ENCODE data around the gene MPHOSPH6. TPM values are rescaled to one million over a fixed set of nuclear protein-coding genes. Genes with fewer than 3 reads are reported as not detected.

The MPHOSPH6 gene
- total and polyA plus RNA-seq, 2 of the 13 experiments (the other 11 are each of a cell fraction or from before 2014, with no cell fraction given) = 28.4 to 76.4 TPM

DNA sequence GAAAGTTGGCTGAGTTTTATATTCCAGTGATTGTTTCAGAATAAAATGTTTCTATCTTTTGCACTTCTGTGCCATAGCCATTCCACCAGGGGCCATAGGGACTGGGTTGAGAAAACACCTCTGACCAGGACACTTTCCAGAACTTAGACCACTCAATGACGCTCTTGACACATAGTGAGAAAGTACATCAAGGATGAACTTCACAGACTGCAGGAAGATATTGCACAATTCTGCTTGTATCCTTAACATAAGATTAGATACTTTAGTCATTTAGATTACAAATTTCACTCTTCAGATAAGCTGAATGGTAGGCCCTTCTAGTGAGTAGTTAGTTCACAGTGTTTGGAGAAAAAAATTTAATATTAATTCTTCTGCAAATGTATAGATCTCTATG is 13.0 kb upstream of the MPHOSPH6 start:
- WGBS (ENCODE audit: low lambda C conversion rate) = 7% methylated on average over 1 of the region's 1 CpG
- Histone ChIP-seq H3K27ac (ENCODE audit: extremely low read length, insufficient read depth, low read length) (no peak overlapping the region), H3K9ac (ENCODE audit: insufficient read depth, low read depth, low read length) (no peak overlapping the region), H3K4me2 (ENCODE audit: low read depth, low read length) (no peak overlapping the region), H3K36me3 (replicated peaks in 1 of 2; ENCODE audit: control insufficient read depth in 1 of 2, insufficient read depth in 2 of 2, low read length in 2 of 2) (no peaks in the 10 kb centered on the region), H3K27me3 (ENCODE audit: control insufficient read depth in 1 of 2, insufficient read depth in 2 of 2, low read length in 2 of 2) (peaks cover 0 to 16% of the 10 kb centered on the region in 2 experiments; a peak in 3 of 5 replicates), H3K79me2 (ENCODE audit: insufficient read depth, low read length) (no peaks in the 10 kb centered on the region), H4K20me1 (ENCODE audit: insufficient read depth, low read length) (no peaks in the 10 kb centered on the region), H3K4me3 (replicated peaks in 1 of 3; ENCODE audit: insufficient read depth in 1 of 3, low read depth in 2 of 3, low read length in 3 of 3) (no peak overlapping the region), H3K9me3 (ENCODE audit: low read length) (no peaks in the 10 kb centered on the region), H3K4me1 (ENCODE audit: insufficient read depth, low read length) (no peaks in the 10 kb centered on the region), H2AFZ (ENCODE audit: low read length) (no peak overlapping the region)
- POLR2A ChIA-PET = interaction anchor here (1.2 kb wide), 1 partner anchor 14 kb away, joined by 3 read pairs; no protein-coding TSS in a partner anchor
- no peak for ATAC-seq
- BruUV-seq (replicated peaks) = no TSS peak
- no peak for FAIRE-seq
- TF ChIP-seq KMT2A (CRISPR knock-in tag; IDR thresholded peaks at IDR 0.05) (no peak), CEBPB (IDR thresholded peaks at IDR 0.05; ENCODE audit: borderline replicate concordance, low read depth, low read length) (peak; percentile 79), SMC3 (IDR thresholded peaks at IDR 0.05; ENCODE audit: low read length) (no peak)
- TF ChIP-seq, protein P1, sequence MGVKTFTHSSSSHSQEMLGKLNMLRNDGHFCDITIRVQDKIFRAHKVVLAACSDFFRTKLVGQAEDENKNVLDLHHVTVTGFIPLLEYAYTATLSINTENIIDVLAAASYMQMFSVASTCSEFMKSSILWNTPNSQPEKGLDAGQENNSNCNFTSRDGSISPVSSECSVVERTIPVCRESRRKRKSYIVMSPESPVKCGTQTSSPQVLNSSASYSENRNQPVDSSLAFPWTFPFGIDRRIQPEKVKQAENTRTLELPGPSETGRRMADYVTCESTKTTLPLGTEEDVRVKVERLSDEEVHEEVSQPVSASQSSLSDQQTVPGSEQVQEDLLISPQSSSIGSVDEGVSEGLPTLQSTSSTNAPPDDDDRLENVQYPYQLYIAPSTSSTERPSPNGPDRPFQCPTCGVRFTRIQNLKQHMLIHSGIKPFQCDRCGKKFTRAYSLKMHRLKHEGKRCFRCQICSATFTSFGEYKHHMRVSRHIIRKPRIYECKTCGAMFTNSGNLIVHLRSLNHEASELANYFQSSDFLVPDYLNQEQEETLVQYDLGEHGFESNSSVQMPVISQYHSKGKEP (CRISPR knock-in tag; IDR thresholded peaks at IDR 0.05) = no peak
- DNase-seq (ENCODE audit: low spot score) = no peak
- CTCF ChIA-PET (ENCODE audit: low intra/inter-chr PET ratio, low total read pairs) = no interaction called here
- in situ Hi-C loops (cut with HindIII; ENCODE audit: extremely low pct_ligation_motif_present, low pct_unique_long_range_greater_than_20kb) = no loop called here
- intact Hi-C loops (cut with micrococcal nuclease; ENCODE audit: unreplicated experiment) = no loop called here

DNA sequence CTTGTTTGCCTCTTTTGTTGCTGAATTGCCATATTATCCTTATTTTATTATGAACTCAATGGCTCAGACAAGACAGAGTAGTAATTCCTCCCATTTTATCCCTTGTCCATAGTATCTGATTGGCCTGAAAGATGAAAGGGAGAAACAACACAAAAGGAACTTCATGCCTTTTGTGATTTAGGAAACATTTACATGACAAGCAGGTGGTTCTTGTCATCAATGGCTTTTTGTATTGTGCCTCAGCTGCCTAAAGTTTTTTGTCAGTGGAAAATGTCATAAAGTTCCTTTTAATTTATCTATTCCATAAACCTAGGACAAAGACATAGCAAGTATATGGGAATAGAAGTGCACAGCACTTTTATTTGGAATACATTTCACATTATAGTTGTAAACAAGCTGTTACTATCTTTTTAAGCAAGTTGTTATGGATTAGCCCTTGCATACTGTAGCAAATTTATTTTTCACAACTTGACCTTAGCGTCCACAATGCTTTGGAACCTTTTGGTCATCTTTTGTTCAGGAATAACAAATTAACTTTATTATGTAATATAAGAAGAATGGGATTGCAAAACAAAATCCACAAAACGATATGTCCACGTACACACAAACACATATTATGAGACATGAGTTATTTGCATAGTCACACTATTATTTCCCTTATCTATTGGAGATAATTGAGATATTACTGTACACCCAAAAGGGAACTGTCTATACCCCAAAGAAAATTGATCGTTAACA is 12.4 kb upstream of the MPHOSPH6 start:
- no peak for DNase-seq (ENCODE audit: low spot score)
- in situ Hi-C loops (cut with HindIII; ENCODE audit: extremely low pct_ligation_motif_present, low pct_unique_long_range_greater_than_20kb) (no loop called here), intact Hi-C loops (cut with micrococcal nuclease; ENCODE audit: unreplicated experiment) (no loop called here)
- H3K9me3 ChIP-seq (ENCODE audit: low read length) = no peaks in the 10 kb centered on the region
- no peaks in the 10 kb centered on the region for H4K20me1 ChIP-seq (ENCODE audit: insufficient read depth, low read length)
- no peak overlapping the region for H3K4me2 ChIP-seq (ENCODE audit: low read depth, low read length)
- POLR2A ChIA-PET = no interaction called here
- no TSS peak for BruUV-seq (replicated peaks)
- CTCF ChIA-PET (ENCODE audit: low intra/inter-chr PET ratio, low total read pairs) = no interaction called here
- H3K9ac ChIP-seq (ENCODE audit: insufficient read depth, low read depth, low read length) = no peak overlapping the region
- TF ChIP-seq, protein P2, sequence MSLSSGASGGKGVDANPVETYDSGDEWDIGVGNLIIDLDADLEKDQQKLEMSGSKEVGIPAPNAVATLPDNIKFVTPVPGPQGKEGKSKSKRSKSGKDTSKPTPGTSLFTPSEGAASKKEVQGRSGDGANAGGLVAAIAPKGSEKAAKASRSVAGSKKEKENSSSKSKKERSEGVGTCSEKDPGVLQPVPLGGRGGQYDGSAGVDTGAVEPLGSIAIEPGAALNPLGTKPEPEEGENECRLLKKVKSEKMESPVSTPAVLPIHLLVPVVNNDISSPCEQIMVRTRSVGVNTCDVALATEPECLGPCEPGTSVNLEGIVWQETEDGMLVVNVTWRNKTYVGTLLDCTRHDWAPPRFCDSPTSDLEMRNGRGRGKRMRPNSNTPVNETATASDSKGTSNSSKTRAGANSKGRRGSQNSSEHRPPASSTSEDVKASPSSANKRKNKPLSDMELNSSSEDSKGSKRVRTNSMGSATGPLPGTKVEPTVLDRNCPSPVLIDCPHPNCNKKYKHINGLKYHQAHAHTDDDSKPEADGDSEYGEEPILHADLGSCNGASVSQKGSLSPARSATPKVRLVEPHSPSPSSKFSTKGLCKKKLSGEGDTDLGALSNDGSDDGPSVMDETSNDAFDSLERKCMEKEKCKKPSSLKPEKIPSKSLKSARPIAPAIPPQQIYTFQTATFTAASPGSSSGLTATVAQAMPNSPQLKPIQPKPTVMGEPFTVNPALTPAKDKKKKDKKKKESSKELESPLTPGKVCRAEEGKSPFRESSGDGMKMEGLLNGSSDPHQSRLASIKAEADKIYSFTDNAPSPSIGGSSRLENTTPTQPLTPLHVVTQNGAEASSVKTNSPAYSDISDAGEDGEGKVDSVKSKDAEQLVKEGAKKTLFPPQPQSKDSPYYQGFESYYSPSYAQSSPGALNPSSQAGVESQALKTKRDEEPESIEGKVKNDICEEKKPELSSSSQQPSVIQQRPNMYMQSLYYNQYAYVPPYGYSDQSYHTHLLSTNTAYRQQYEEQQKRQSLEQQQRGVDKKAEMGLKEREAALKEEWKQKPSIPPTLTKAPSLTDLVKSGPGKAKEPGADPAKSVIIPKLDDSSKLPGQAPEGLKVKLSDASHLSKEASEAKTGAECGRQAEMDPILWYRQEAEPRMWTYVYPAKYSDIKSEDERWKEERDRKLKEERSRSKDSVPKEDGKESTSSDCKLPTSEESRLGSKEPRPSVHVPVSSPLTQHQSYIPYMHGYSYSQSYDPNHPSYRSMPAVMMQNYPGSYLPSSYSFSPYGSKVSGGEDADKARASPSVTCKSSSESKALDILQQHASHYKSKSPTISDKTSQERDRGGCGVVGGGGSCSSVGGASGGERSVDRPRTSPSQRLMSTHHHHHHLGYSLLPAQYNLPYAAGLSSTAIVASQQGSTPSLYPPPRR (CRISPR knock-in tag; IDR thresholded peaks at IDR 0.05; ENCODE audit: borderline replicate concordance) = no peak
- no peak for TF ChIP-seq NR2C2 (CRISPR knock-in tag; IDR thresholded peaks at IDR 0.05; ENCODE audit: borderline replicate concordance)
- no peak overlapping the region for H3K4me3 ChIP-seq (replicated peaks in 1 of 3; ENCODE audit: insufficient read depth in 1 of 3, low read depth in 2 of 3, low read length in 3 of 3)
- no peaks in the 10 kb centered on the region for H3K4me1 ChIP-seq (ENCODE audit: insufficient read depth, low read length)
- H3K27ac ChIP-seq (ENCODE audit: extremely low read length, insufficient read depth, low read length) = no peak overlapping the region
- H2AFZ ChIP-seq (ENCODE audit: low read length) = no peak overlapping the region
- H3K79me2 ChIP-seq (ENCODE audit: insufficient read depth, low read length) = no peaks in the 10 kb centered on the region
- peaks cover 0 to 16% of the 10 kb centered on the region in 2 experiments; a peak in 2 of 5 replicates for H3K27me3 ChIP-seq (ENCODE audit: control insufficient read depth in 1 of 2, insufficient read depth in 2 of 2, low read length in 2 of 2)
- ATAC-seq = no peak
- WGBS (ENCODE audit: low lambda C conversion rate) = 2% methylated on average over 4 of the region's 4 CpGs
- no peaks in the 10 kb centered on the region for H3K36me3 ChIP-seq (replicated peaks in 1 of 2; ENCODE audit: control insufficient read depth in 1 of 2, insufficient read depth in 2 of 2, low read length in 2 of 2)
- no peak for FAIRE-seq

Measured in HepG2 (cell line).